ENCODE measurements around the gene ELOVL1.

DNA sequence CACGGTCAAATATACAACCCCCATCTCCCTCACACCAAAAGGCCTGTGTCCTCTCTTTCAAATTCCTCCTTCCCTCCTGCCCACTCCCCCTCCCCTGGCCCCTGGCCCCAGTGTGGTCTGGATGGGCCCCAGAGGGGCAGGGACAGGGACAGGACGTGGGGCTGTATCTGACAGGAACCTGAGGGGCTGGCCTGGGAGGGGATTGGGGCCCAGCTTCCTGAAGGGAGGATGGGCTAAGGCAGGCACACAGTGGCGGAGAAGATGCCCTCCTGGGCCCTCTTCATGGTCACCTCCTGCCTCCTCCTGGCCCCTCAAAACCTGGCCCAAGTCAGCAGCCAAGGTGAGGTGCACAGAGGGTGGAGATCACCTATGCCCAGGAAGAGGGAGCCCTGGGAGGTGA, 30.2 kb downstream of the ELOVL1 start, which contains the start of gene MPL:
- TF ChIP-seq, protein P1, sequence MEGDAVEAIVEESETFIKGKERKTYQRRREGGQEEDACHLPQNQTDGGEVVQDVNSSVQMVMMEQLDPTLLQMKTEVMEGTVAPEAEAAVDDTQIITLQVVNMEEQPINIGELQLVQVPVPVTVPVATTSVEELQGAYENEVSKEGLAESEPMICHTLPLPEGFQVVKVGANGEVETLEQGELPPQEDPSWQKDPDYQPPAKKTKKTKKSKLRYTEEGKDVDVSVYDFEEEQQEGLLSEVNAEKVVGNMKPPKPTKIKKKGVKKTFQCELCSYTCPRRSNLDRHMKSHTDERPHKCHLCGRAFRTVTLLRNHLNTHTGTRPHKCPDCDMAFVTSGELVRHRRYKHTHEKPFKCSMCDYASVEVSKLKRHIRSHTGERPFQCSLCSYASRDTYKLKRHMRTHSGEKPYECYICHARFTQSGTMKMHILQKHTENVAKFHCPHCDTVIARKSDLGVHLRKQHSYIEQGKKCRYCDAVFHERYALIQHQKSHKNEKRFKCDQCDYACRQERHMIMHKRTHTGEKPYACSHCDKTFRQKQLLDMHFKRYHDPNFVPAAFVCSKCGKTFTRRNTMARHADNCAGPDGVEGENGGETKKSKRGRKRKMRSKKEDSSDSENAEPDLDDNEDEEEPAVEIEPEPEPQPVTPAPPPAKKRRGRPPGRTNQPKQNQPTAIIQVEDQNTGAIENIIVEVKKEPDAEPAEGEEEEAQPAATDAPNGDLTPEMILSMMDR (IDR thresholded peaks at IDR 0.05; ENCODE audit: borderline replicate concordance, extremely low read depth, low read length, poor library complexity, severe bottlenecking) = no peak
- no peak for TF ChIP-seq EZH2 (IDR thresholded peaks at IDR 0.05; ENCODE audit: borderline replicate concordance, low read depth, low read length, severe bottlenecking)
